Esophagus mucosa (tissue), 1 donor: ENCODE results near the gene MRPL14. TPM values are rescaled to one million over a fixed set of nuclear protein-coding genes. Genes with fewer than 3 reads are reported as not detected.

ENCODE experiments used
- ATAC-seq: fragments of 200-7000 bp; cut with Tn5 transposase; one replicate; pipeline ENCODE4 v1.9.1; 2020
- total RNA-seq: library from RNA; stranded (reverse); gene quantifications from one replicate; pipeline ENCODE4 v1.2.4, GENCODE V29; 2023
- donor health status: DM: yes; HTN: yes; CAD: no.

The MRPL14 gene
- total RNA-seq, 1 donor from 2014 or later = 47.4 TPM

DNA sequence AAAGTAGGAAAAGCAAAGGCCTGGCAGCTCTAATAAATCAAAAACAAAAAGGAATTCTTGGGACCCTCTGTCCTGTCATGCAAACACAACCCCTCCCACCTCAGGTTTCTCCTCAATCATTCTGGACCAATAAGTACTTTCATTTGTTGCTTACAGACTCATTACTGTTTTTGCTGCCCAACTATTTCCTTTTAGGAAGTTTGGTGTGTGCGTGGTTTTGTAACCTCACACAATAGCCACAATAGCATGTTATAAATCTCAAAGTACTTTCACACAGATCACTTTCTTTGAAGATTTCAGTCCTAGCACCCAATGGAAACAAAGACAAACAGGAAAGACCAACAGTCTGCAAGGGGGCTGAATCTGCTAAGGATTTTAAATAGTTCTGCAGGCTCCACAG, 4.5 kb downstream of the MRPL14 start:
- no peak for ATAC-seq

DNA sequence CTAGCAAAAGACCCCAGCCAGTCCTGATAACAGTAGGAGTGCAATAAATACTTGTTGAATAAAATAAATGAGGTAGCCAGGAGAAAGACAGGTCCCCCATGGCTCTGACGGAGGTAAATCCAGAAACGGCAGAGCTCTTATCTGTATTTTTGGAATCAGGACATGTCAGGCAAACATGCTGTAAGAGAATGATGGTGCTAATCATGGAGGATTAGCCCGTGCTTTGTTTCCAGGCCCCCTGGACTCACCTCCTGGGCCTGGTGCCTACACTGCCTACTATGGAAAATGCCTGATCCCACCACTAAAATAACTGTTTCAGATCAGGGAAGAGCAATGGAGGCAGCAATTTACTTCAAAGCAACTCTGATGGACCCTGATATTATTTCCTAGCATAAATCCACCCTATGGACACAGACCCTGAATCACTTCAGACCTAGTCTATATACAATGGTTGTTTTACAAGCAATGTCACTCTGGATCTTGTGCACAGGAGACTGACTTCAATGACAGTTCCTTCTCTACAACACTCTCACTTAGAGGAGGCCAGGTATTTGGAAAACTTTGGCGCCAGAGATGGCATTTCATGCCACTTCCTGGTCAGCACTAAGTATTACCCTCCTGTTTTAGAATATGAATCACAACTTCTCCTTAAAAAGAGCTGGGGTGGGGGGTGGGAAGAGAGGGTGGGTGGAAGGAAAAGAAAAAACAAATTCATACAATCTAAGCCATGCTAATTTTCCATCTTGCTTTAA, 6.4 kb downstream of the MRPL14 start:
- no peak for ATAC-seq

DNA sequence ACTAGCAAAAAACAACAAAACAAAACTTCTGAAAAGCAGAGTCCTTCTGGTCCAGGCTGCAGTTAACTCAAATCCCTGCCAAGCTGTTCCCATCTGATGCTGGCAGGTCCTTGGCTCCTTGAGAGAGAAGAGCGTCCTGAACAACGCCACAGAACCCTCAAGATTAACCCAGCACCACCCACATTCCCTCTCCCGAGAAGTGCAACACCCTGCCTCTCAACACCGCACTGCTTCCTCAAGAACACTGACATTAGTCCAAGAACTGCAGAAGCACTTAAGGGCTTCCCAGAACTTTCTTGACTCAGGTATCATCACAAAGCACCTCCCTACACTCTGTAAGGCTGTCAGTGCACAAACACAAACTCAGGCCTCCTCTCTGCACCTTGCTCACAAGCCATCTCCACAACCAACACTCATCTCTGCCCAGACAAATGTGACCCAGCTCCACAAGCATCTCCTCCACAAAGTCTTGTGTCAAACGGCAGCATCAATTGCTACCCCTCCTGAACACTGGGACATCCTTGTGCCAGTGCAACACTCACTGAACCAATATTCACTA, 7.5 kb downstream of the MRPL14 start:
- ATAC-seq = peak; percentile 49

DNA sequence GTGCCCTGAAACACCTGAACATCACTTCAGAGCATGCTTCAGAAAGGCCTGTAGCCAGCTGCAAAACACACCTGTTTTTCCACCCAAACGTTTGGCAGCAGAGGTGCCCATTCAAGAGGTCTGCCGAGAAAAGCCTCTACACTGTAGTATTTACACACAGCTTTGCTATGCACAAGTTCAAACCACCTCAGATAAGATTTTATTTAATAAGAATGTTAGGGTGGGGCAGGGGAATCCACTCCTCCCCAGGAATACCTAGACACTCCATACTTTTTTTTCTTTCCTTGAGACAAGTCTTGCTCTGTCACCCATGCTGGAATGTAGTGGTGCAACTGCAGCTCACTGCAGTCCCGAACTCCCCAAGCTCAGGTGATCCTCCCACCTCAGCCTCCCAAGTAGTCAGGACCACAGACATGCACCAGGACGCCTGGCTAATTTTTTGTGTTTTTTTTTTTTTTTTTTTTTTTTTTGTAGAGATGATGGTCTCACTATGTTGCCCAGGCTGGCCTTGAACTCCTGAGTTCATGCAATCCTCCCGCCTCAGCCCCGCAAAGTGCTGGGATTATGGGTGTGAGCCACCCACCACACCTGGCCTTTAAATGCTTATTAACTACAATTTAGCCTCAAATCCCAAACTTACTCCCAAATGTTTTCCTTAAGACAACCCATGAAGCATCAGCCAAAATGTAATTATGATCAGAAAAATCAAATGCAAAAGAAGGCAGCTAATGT, 9.7 kb downstream of the MRPL14 start:
- peak; percentile 53 for ATAC-seq

DNA sequence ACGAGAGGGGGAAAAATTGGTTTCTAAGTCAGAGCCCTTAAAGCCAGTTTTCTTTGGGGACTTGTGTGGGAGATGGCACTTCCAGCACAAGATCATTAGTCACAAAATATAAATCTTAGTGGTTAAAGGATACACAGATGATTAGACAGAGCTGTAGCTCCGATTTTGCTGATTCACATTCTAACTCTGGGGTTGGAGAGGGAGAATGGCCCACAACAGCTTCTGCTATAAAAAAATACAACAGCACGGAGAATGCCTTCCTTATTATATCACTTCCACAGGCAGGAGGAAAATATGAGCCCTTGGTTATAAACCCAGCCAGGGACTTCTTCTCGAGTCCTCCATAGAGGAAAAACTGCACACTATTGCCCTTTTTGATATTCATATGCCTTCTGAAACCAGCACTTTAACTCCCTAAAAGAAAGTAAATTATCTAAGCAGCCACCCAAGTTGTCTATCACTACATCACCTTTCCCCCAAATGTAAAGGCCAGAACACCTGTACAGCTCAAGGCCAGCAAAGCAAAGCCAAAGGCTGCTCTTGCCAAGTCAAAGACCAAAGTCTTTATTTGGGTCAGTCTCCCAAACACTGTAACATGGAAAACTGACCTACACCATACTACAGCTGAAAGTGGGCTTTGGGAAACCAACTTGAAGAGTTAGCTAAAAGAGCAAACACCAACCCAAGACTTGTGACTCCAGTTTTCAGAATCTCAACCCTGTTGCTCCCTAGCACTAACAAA, 10.4 kb downstream of the MRPL14 start:
- ATAC-seq = no peak

DNA sequence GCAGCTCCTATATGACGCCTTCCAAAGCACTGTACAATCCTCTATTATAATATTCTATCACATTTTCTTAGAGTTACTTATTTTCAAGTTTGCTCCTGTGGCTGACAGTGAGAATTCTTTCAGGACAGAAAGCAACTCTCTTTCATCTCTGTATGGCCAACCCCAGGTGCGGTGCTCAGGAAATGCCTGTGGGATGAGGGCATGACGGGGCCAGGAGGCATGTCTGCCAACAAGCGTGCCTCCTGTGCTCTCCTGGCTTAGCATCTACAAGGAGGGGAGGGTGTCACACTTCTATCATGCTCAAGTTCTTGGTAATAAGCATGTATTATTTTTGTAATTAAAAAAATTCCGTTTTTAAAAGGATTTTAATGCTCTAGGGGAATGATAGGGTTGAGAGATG, 11.4 kb downstream of the MRPL14 start:
- no peak for ATAC-seq

DNA sequence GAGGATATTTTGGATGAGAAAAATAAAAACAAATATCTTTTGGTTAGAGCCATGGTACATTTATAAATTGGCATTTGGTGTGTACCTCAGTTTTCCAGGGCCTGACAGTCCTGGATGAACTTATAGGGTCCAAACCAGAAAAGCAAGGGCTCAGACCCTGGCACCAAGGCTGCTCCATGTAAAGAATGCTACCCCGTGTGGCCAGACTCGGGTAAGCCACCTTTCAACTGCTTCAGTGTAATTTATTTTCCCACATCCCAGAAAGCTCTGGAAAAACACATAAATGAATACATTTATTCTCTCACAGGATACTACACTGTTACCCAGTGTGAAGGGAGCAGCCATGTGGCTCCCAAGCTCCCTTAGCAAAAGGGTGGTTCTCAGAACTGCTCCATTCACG, 13.8 kb downstream of the MRPL14 start:
- no peak for ATAC-seq

DNA sequence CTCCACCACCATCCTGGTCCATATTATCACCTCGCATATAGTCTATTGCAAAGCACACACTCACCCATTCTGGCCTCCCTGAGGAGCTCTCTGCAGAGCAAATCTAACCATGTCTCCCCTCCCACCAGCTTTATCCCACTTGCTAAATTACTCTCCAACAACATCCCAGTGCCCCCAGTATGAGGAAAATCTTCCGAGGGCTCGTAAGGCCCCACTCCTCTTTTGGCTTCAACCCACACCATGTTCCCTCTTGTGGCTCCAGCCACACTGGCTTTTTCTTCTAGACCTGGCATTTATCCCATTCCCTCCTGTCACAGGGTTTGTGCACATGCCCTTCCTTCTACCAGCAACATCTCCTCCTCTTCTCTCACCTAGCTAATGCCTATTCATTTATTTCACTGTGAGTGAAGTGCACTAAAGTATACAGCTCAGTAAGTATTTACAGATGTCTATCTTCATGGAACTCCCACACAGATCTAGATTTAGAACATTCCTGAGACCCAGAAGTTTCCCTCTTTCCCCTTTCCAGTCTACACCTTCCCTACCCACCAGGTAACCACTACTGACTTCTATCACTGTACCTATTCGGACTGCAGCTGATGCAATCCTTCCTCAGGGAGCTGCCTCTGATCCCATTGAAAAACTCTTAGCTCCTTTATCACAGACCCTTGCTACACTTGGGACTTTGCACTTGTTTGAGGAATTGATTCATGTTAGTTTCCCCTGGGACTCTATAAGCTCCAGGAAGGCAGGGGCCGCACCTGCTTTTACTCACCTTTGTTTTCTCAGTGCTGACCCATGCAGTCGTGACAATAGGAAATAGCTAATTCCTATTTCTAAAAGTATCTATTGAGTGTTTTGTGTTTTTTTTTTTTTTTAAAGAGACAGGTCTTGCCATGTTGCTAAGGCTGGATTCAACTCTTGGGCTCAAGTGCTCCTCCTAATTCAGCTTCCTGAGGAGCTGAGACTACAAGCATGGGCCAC, 15.5 kb downstream of the MRPL14 start:
- peak; percentile 20 for ATAC-seq

DNA sequence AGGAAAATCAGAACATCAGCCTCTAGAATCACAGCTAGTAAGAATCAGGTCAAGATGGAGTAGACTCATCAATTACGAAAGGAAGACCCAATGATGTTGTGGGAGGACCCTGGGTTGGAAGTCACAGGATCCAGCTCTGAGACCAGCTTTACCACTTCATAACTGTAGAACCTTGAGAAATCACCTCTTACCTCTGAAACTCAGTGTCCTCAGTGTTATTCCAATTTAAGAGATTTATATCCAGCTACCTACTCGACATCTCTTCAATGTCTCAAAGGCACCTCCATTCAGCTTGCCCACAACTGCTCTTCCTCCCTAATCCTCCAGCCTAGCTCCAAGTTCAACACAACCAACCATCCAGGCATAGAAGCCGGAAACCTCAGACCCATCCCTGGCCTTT, 16.3 kb downstream of the MRPL14 start:
- ATAC-seq = no peak

DNA sequence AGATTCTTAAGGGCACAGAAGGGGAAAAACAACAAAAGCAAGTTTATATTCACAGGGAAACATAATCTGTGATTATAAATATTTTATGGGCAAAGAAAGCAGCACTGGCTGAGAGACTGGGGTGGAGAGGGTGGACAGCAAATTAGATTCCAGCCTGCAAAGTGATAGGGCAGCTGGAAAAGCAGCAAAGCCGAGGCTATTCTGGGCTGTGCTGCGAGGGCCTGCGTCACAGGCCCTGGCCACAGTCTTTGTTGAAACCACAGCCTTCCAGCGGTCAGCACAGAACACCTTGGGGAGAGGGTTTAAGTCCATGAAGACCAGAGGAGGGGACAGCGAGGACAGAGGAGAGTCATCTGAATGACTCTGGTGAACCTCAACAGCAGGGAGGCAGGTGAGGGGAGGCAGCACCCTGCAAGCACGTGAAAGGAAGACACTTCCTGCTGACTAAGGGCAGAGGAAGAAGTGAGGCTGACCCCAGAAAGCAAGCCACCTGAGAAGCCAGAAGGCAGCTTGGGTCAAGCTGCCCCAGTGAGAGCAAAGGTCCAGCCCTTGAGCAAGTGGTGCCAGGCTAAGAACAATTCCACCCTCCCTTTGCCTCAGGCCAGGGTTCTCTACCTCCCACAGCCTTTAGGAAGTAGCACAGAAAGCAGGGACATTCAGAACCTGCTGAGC, 17.1 kb downstream of the MRPL14 start:
- no peak for ATAC-seq

DNA sequence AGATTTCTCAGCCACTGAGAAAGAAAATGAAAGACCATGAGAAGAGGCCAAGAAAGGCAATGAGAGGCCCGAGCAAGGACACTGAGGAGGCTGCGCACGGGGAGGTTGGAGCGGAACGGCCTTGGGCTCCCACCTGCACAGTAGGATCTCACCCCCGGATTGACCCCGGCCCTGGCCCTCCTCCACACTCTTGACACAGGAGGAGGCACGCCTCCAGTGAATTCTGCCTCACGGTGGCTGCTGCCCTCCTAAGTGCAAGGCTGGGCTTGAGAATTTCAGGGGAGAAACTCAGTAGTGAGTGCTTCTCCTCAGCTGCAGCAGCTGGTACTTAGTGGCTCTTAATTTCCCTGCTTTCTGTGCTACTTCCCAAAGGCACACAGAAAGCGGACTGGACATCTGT, 18.0 kb downstream of the MRPL14 start:
- ATAC-seq = no peak

DNA sequence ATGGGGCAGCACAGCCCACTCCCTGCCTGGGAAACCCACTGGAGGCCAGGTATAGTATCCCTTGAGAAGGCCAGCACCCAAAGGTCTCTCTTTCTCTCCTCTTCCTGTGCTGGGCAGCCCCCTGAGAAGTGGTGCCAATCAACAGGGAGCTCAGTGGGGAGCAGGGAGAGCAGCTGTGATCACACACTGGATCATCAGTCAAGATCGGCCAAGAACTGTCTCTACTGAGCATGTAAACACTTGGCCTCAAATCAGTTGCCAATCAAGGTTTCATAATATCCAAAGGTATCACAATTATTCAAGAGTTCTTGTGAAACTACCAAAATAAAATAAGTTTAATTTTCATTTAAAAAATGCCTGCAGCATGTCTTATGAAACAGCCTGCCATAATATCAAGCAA, 18.8 kb downstream of the MRPL14 start:
- ATAC-seq = no peak

DNA sequence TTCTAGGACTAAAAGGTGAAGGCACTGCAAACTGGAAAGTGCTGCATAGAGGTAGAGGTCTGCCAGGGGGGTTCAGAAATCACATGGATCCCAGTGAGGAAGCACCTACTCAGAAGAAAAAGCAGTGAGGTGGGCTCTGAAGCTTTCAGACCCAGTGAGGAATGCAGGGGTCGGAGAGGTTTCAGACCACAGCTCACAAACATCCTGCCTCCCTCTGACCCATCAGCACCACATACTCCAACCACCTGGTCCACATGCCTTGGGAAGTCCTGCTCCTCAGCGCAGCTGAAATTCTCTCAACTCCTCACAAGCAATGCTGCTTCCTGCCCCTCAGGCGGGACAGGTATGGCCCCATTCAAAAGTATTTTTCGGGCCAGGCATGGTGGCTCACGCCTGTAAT, 20.2 kb downstream of the MRPL14 start:
- no peak for ATAC-seq

DNA sequence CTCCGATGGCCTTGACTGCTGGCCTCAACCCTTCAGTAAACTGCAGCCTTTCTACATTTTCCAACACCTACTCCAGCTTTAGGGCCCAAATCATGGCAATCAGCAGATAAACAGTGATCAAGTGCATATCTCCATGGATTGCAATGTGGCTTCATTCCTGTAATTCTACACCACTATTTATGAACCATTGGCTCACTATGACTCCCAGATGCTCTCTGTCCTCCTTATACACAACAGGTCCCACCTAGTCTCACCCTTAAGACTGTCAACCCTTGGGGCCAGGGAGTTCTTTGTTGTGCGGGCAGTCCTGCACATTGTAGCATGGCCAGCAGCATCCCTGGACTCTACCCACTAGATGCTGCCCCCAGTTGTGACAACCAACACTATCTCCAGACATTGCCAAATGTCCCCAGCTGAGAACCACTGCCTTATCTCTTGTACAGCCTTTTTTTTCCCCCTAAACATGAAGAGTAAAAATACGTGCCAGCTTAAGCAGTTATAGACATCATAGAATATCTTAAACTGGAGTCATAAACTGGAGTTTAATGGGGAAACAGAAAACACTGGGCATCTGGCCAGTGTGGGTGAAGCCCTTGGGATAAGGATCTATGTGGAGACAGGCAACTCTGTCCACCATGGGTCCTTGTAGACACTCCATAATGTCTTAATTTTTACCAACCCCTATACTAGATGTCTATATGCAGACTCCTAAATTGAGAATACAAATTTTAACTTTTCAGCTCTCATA, 21.1 kb downstream of the MRPL14 start:
- no peak for ATAC-seq

DNA sequence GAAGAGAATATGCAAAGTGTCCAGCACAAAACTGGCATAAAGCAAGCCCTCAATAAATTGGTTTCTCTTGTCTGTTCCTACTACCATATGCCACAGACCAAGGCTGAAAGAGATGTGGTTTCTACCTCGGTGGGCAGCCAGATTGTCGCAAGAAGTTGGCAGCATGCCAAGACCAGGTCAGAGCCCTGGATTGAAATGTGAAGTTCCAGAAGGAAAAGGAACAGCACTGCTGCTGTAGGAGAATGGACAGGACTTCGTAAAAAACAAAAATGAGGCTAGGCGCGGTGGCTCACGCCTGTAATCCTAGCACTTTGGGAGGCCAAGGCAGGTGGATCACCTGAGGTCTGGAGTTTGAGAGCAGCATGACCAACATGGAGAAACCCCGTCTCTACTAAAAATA, 22.1 kb downstream of the MRPL14 start:
- ATAC-seq = no peak

DNA sequence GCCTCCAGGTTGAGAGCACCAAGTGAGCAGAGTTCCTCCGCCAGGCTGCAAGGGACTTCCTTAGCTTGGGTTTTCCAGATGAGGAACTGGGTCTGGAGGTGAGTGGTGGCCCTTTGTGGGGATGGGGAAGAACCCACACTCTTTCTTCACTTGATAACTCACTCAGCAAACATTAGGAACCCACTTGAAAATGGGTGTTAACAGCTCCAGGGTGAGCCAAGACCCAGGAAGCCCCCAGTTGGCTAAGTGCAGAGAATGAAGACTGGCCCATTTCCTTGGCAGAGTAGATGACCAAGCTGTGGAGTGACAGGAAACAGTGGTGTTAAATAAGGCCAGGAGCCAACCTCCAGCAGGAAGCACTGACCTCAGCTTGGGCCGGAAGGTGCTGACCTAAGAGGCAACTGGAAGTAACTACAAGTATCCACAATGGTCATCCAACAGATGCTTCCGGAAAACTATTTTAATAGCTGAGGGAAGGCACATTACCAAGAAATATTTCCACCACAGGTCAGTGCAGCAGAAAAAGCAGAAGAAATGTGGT, 22.7 kb downstream of the MRPL14 start:
- ATAC-seq = peak; percentile 45

DNA sequence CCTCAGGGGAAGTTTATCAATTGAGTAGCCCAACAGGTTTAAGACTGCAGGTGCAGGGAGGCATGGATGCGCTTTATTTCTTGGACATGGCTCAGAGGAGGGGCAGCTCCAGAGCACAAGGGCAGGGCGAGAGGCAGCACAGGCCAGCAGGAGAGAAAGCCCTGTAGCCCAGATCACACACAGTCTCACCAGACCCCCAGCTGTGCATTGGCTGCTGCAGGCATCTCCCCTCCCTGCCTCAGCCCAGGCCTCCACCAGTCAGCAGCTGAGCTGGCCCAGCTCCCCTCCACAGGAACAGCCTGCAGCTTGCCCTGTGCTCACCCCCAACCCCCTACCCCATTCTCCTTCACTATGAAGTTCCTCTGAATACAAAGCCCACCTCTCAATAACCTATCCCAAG, 24.7 kb downstream of the MRPL14 start:
- no peak for ATAC-seq

DNA sequence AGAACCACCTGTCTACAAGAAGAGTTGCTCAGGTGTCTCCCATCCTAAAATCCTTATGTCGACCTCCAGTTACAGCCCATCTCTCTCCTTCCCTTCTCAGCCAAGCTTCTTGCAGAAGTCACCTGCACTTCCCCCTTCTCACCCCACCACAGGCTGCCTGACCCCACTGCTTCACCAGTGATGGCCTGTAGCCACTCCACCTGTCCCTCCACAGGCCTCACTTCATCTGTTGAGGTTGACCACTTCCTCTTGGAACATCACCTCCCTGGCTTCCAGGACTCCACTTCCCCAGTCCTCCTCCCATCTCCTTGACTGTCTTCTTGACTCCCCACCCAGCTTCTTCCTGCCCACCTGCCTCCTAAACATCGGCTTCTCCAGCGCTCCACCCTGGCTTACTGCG, 25.4 kb downstream of the MRPL14 start:
- no peak for ATAC-seq

DNA sequence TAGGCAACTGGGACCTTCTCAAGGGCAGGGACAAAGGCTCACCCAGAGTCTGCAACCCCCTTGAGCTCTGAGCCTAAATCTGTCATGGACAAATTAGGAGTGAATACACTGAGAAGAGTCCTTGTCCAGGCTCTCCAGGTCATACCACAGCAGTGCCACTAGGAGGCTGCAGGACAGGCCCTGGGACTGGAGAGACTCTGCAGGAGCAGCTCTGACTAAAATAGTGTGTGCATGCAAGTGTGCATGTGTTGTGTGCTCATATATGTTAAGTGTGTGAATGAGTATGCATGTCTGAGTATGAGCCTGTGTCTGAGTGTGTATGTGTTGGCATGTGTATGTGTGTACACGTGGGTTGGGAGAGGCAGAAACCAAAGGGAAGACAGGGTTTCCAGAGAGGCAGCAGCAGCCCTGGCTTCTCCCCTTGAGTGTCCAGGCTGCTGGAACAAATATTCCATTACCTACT, 27.1 kb downstream of the MRPL14 start:
- ATAC-seq = peak; percentile 65

DNA sequence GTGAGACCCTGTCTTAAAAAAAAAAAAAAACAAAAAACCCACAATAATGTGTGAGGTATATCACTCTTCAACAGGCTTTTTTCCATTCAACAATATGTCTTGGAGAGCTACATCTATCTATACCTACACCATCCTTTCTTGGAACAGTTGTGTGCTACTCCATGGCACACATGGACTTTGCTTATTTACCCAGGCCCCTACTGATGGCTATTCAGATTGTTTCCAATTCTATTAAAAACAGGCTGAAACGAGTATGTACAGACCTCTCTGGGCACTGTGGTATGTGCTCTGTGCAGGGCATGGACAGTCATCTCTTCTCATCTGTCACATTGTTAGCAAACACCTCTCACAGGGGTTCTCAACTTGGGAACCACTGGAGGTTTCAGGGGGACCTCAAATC, 28.1 kb downstream of the MRPL14 start:
- ATAC-seq = no peak
